GM12874 (cell line): ENCODE results near the gene WNK3.

Experiments used
- TF ChIP-seq, protein P1 (sequence below): IDR thresholded peaks from 2 replicates; pipeline ENCODE4 v1.5.1; 2011; ENCODE audit warnings: low read depth, mild to moderate bottlenecking, control low read depth, low read length, moderate library complexity; ENCODE audit not compliant: insufficient read depth

The WNK3 gene

GRCh38 chrX:54288277-54288676 is 69.6 kb downstream of the WNK3 start:
- TF ChIP-seq, protein P1, sequence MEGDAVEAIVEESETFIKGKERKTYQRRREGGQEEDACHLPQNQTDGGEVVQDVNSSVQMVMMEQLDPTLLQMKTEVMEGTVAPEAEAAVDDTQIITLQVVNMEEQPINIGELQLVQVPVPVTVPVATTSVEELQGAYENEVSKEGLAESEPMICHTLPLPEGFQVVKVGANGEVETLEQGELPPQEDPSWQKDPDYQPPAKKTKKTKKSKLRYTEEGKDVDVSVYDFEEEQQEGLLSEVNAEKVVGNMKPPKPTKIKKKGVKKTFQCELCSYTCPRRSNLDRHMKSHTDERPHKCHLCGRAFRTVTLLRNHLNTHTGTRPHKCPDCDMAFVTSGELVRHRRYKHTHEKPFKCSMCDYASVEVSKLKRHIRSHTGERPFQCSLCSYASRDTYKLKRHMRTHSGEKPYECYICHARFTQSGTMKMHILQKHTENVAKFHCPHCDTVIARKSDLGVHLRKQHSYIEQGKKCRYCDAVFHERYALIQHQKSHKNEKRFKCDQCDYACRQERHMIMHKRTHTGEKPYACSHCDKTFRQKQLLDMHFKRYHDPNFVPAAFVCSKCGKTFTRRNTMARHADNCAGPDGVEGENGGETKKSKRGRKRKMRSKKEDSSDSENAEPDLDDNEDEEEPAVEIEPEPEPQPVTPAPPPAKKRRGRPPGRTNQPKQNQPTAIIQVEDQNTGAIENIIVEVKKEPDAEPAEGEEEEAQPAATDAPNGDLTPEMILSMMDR, result no peak

DNA sequence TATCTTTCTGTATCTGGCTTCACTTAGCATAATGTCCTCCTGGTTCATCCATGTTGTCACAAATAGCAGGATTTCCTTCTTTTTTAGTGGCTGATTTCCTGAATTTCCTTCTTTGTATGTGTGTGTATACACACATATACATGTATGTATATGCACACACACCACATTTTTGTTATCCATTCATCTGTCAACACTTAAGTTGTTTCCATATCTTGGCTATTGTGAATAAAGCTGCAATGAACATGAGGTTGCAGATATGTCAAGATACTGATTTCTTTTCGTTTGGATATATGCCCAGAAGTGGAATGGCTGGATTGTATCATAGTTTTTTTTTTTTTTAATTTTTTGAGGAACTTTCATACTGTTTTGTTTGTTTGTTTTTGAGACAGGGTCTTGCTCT is 76.2 kb downstream of the WNK3 start:
- TF ChIP-seq, protein P1, result no peak

GRCh38 chrX:54280466-54280865 is 77.4 kb downstream of the WNK3 start:
- TF ChIP-seq, protein P1, result no peak

DNA sequence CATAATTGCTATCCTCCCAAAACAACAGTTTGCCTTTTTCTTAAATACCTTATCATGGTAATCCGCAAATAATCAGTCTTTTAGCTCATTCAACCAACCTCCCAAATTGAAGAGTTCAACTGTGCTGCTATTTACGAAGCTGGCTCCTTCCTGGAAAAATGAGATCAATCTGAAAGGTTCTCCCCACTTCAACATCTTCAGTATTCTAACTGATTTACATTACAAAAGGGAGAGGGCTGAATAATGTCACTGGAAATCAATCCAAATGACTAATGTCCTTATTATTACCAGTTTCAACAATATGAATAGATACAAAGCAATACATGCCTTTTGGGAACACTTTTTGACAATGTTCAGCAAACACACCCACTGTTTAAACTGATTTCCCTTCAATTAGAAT is 86.2 kb downstream of the WNK3 start:
- TF ChIP-seq, protein P1, result no peak

- TF ChIP-seq, protein P1, result no peak
These were observed 109.5 kb downstream of the WNK3 start for GRCh38 chrX:54248309-54248708.

- TF ChIP-seq, protein P1, result no peak
These were observed 111.0 kb downstream of the WNK3 start for GRCh38 chrX:54246866-54247265.

- TF ChIP-seq, protein P1, result no peak
These were observed 119.3 kb downstream of the WNK3 start for GRCh38 chrX:54238588-54238987.

GRCh38 chrX:54237014-54237413 is 120.8 kb downstream of the WNK3 start:
- TF ChIP-seq, protein P1, result no peak
